Measurements from ENCODE around the gene LEUTX.

DNA sequence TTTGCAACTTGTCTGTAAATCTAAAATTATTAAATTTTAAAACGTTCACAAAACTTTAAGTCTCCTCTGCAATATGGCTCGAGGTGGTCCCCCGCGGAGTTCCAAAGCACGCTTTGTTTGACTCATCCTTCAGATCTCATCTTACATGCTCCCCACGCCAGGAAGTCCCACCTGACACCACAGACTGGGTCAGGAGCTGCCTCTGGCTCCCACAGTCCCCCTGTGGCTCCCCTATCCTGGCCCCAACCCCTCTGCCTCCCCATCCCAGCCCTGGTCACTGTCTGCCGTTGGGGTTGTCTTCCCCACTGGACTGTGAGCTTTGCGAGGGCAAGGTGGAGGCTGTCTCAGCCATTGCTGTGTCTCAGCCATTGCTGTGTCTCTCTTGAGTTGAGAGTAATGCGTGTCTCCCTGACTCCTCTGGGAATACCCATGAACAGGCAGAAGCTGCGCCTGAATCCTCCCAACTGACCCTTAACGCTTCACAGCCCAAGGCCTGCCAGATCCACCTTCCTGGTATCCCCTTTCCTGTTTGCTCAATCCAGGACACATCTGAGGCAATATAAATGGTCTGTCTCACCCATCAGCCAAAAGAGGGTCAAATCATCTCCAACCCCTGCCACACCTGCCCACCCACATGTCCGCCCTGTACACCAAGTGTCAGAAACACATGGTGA is 39.4 kb downstream of the LEUTX start:
- TF ChIP-seq POLR2AphosphoS5 (IDR thresholded peaks at IDR 0.05) (no peak), POLR2A (IDR thresholded peaks at IDR 0.05) (no peak)
